AG10803 (cell line): ENCODE results near the gene SYDE2.
A peak's percentile ranks its signal among the peaks of the same experiment; 100 is the strongest.
"Not testable (repeated sequence)": the region's sequence is repeated elsewhere in the genome, so short reads cannot be mapped to it uniquely, and the experiment has no call there.

ENCODE experiments used
- DNase-seq: peaks from one replicate; pipeline ENCODE4 v3.0.0; 2010; ENCODE audit warnings: low read depth
- H3K4me3 ChIP-seq: 2 replicates; pipeline ENCODE4 v1.5.1; 2011; ENCODE audit warnings: mild to moderate bottlenecking, low read length, control low read depth
- CTCF ChIP-seq: conservative IDR thresholded peaks from 2 replicates; pipeline ENCODE4 v1.5.1; 2011; ENCODE audit warnings: mild to moderate bottlenecking, low read length, control low read depth, inconsistent platforms

The SYDE2 gene

DNA sequence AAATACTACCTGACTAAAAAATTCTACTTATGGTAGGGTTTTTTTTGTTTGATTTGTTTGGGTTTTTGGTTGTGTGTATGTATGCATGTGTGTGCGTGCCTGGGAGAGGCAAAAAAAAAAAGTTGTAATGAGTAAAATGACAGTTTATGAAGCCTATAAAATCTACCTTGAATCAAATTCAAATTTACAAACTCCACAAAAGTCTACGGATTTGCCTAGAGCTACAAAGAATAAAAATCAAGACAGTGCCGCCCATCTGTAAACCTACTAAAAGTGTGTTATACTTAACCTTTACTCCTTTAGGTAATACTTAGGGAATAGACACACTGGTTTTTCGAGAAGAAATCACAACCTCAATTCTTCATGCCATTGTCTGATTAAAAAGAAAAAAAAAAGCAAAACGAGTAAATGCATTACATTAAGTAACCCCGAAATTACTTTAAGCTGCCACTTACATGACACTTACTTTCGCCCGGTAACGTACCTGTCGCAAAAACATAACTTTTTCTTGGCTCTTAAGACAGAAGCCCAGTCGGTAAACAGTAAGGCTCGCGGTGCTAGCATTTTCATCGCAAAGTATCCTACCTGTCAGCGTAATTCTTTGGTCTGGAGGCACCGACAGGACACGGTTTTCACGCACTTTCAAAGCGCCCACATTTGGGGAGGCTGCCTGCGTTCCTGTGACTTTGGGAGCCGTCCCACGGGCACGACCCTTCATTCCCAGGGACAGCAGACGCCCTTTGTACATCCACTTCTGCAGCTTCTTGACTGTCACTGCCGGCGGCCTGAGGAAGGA is 951 bp downstream of the SYDE2 start:
- no peak for DNase-seq
- H3K4me3 ChIP-seq, result peak overlapping the region; percentile 80
- no peak for TF ChIP-seq CTCF

- DNase-seq, result no peak
- no peak for TF ChIP-seq CTCF
- H3K4me3 ChIP-seq, result no peak overlapping the region
These were observed 2.0 kb downstream of the SYDE2 start for GRCh38 chr1:85198864-85199263.

DNA sequence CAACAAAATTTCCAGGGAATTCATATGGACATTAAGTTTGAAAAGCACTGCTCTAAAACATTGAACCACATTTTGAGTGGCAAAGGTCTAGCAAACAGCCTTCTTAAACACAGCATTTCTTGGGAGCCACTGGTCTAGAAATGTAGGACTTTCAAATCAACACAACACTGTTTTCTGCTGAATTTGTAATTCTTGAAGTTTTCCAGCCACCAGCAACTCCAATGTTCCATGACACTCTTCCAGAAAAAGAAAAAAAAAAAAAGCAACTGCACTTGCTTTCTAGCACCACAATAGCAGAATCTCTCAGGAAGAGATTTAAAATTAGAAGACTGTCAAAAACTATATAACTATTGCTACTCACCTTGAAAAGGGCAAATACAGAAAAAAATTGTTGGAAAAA is 4.5 kb downstream of the SYDE2 start:
- H3K4me3 ChIP-seq, result no peak overlapping the region
- no peak for DNase-seq
- TF ChIP-seq CTCF, result no peak

DNA sequence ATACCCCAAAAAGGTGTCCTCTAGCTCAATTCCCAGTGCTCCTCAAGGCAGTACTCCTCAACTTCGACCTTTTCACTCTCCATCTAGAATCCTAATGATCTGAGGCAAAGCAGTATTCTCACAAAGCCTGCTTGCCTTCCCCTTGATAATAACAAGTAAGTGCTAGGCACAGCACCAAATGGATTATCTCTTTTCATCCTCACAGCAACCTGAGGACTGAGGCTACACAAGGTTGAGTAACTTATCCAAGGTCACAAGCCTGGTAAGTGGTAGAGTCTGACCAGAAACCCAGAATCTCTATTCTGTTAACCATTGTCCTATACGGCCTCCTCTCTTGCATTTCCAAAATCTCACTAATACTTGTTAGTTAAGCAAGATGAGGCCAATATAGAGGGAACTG is 5.1 kb downstream of the SYDE2 start:
- no peak for DNase-seq
- no peak for TF ChIP-seq CTCF
- H3K4me3 ChIP-seq, result no peak overlapping the region

- not testable (repeated sequence) for H3K4me3 ChIP-seq
These were observed 8.7 kb downstream of the SYDE2 start for GRCh38 chr1:85192129-85192528.

DNA sequence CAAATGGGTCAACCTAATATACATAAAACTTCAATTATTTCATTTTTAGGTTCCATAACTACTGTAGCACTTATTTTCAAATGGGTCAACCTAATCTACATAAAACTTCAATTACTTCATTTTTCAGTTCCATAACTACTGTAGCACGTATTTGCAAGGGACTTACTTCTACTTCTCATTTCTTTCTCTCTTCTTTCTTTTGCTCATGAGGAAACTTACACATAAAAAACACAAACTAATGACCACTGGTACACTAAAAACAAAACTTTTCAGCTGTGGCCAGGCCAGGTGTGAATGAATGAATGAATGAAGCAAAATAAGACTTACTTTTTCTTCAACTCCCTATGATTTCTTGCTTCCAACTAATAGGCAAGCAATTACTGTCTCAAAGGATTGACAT is 11.7 kb downstream of the SYDE2 start:
- no peak for DNase-seq
- H3K4me3 ChIP-seq, result no peak overlapping the region
- TF ChIP-seq CTCF, result no peak

More at GRCh38 chr1:85192129-85192528, 8.7 kb downstream of the SYDE2 start:
- DNase-seq, result not testable (repeated sequence)

- DNase-seq, result no peak
- no peak overlapping the region for H3K4me3 ChIP-seq
- TF ChIP-seq CTCF, result no peak
These were observed 12.3 kb downstream of the SYDE2 start for GRCh38 chr1:85188530-85188929.

DNA sequence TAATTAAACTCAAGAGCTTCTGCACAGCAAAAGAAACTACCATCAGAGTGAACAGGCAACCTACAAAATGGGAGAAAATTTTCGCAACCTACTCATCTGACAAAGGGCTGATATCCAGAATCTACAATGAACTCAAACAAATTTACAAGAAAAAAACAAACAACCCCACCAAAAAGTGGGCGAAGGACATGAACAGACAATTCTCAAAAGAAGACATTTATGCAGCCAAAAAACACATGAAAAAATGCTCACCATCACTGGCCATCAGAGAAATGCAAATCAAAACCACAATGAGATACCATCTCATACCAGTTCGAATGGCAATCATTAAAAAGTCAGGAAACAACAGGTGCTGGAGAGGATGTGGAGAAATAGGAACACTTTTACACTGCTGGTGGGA is 13.8 kb downstream of the SYDE2 start:
- DNase-seq, H3K4me3 ChIP-seq: not testable (repeated sequence)
